Endodermal cell (in vitro differentiated cells): ENCODE data around the gene RAB25. TPM values are rescaled to one million over a fixed set of nuclear protein-coding genes. Genes with fewer than 3 reads are reported as not detected.

ENCODE experiments used
- DNase-seq: peaks from one replicate; pipeline ENCODE4 v3.0.0-alpha.2; 2017
- H3K27ac ChIP-seq: 2 replicates; pipeline ENCODE4 v1.5.1; 2013; ENCODE audit warnings: mild to moderate bottlenecking, low read depth, low read length, moderate library complexity
- H3K27me3 ChIP-seq: 2 replicates; pipeline ENCODE4 v1.6.1; 2013; ENCODE audit warnings: mild to moderate bottlenecking, low read length, moderate library complexity; ENCODE audit not compliant: insufficient read depth, control insufficient read depth, poor library complexity, severe bottlenecking
- H3K36me3 ChIP-seq: 2 replicates; pipeline ENCODE4 v1.7.0; 2013; ENCODE audit warnings: mild to moderate bottlenecking, low read length, moderate library complexity; ENCODE audit not compliant: control insufficient read depth, insufficient read depth
- H3K4me1 ChIP-seq: one replicate; pipeline ENCODE4 v1.7.0; 2013; ENCODE audit warnings: low read length; ENCODE audit not compliant: control insufficient read depth, insufficient read depth
- H3K4me3 ChIP-seq: 2 replicates; pipeline ENCODE4 v1.5.1; 2013; ENCODE audit warnings: mild to moderate bottlenecking, low read length, moderate library complexity
- H3K9ac ChIP-seq: 2 replicates; pipeline ENCODE4 v1.6.1; 2013; ENCODE audit warnings: mild to moderate bottlenecking, low read length, moderate library complexity; ENCODE audit not compliant: poor library complexity, severe bottlenecking; ENCODE audit errors: extremely low read depth
- H3K9me3 ChIP-seq: 2 replicates; pipeline ENCODE4 v1.6.1; 2013; ENCODE audit warnings: mild to moderate bottlenecking, low read length, moderate library complexity; ENCODE audit not compliant: control insufficient read depth
- H3K27ac Mint-ChIP-seq: 2 replicates; pipeline ENCODE4 v1.8.0; 2020; ENCODE audit warnings: mixed read lengths
- H3K27me3 Mint-ChIP-seq: 2 replicates; pipeline ENCODE4 v1.8.0; 2021; ENCODE audit warnings: mild to moderate bottlenecking, mixed read lengths; ENCODE audit not compliant: insufficient read depth
- H3K36me3 Mint-ChIP-seq: 2 replicates; pipeline ENCODE4 v1.8.0; 2020; ENCODE audit warnings: low read depth, mixed read lengths
- H3K4me1 Mint-ChIP-seq: 2 replicates; pipeline ENCODE4 v1.8.0; 2020; ENCODE audit warnings: mixed read lengths
- H3K4me3 Mint-ChIP-seq: 2 replicates; pipeline ENCODE4 v1.8.0; 2020; ENCODE audit warnings: mild to moderate bottlenecking, moderate library complexity, mixed read lengths
- H3K9me3 Mint-ChIP-seq: 2 replicates; pipeline ENCODE4 v1.8.0; 2020; ENCODE audit warnings: mild to moderate bottlenecking, mixed read lengths
- WGBS, 2 experiments: methylation state at CpG; one replicate each; pipeline versions ENCODE4 v1.1.5 to v1.1.7; 2013; ENCODE audit warnings: missing lambda C conversion rate in 2 of 2, mixed read lengths in 1 of 2; ENCODE audit not compliant: insufficient coverage in 1 of 2, insufficient read length in 1 of 2; 5-methylcytosine and 5-hydroxymethylcytosine counted together
- total RNA-seq, 2 donors: library from RNA; stranded (reverse); fragmentation: NEBNext Ultra II Directional in 1 of 2; extraction: Animal tissue kit (Norgen Biotek cat#: 25700) in 1 of 2; gene quantifications; 2 replicates in 1 of 2; 3 replicates in 1 of 2; pipeline ENCODE4 v1.2.1, GENCODE V29; 2021
- TF ChIP-seq, protein P1 (sequence below): fragments of 200-600 bp; sonication (generic); conservative IDR thresholded peaks from 2 replicates; pipeline ENCODE4 v1.5.0; 2021; ENCODE audit warnings: antibody characterized with exemption, mild to moderate bottlenecking

The RAB25 gene
- total RNA-seq, 2 donors from 2014 or later: 82.0 to 84.4 TPM

DNA sequence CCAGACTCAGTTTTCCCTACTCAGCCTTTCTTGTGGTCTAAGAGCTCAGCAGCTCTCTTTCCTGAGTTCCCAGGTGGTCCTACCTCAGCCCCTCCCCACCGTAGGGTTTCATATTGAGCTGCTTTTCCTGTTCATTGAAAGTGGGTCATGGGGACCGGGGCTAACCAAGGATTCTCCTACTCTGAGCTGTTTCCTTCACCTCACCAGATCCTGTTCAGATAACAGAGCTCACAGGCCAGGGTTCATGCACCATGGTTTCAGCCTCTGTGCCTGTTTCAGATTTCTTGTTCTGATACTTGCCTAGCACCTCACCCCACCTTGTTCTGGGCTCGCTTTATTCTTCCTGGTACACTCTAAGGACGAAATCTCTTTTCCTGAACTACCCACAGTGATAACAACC lies 15.9 kb upstream of the RAB25 start:
- peaks cover 86% of the 10 kb centered on the region for H3K36me3 ChIP-seq
- H3K4me1 Mint-ChIP-seq: peaks cover 2% of the 10 kb centered on the region
- no peak overlapping the region for H3K27ac ChIP-seq
- H3K9ac ChIP-seq: no peak overlapping the region
- DNase-seq: no peak
- H3K36me3 Mint-ChIP-seq: peaks cover 70% of the 10 kb centered on the region
- no peaks in the 10 kb centered on the region for H3K9me3 ChIP-seq
- no peaks in the 10 kb centered on the region for H3K9me3 Mint-ChIP-seq
- H3K4me3 Mint-ChIP-seq: no peak overlapping the region
- no peak overlapping the region for H3K27ac Mint-ChIP-seq
- no peaks in the 10 kb centered on the region for H3K27me3 ChIP-seq
- no peak overlapping the region for H3K4me3 ChIP-seq
- WGBS, 2 experiments: 93 to 94% methylated on average over 2 to 4 of the region's 4 CpGs
- peaks cover 5% of the 10 kb centered on the region for H3K4me1 ChIP-seq
- no peaks in the 10 kb centered on the region for H3K27me3 Mint-ChIP-seq
- TF ChIP-seq, protein P1, sequence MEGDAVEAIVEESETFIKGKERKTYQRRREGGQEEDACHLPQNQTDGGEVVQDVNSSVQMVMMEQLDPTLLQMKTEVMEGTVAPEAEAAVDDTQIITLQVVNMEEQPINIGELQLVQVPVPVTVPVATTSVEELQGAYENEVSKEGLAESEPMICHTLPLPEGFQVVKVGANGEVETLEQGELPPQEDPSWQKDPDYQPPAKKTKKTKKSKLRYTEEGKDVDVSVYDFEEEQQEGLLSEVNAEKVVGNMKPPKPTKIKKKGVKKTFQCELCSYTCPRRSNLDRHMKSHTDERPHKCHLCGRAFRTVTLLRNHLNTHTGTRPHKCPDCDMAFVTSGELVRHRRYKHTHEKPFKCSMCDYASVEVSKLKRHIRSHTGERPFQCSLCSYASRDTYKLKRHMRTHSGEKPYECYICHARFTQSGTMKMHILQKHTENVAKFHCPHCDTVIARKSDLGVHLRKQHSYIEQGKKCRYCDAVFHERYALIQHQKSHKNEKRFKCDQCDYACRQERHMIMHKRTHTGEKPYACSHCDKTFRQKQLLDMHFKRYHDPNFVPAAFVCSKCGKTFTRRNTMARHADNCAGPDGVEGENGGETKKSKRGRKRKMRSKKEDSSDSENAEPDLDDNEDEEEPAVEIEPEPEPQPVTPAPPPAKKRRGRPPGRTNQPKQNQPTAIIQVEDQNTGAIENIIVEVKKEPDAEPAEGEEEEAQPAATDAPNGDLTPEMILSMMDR: no peak

DNA sequence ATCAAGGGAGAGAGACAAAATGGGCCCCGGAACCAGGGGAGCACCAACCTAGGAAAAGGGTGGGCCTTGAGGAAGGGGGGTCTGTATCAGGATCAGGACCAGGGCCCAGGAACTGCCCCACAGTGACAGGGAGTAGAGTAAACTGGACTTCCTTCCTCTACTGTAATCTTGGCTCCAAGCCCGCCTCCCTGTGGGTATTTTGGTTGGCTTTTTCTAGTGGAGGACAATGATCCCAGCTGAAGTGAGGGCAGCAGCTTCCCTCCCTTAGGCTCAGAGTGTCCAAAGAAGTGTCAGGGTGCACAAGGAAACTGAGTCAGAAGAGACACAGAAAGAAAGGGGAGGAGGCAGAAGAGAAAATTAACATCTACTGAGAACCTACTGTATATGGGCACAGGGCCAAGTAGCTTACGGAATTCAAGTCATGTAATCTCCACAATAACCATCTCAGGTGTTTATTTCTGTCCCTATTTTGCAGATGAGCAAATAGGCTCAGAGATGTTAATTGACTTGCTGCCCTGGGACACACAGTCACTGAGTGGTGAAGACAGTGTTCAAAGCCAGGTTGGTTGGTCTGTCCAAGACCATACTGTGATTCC lies 12.2 kb upstream of the RAB25 start:
- Histone ChIP-seq H3K4me3 (no peak overlapping the region), H3K27ac (no peak overlapping the region), H3K9ac (no peak overlapping the region), H3K36me3 (peaks cover 64% of the 10 kb centered on the region), H3K4me1 (peaks cover 4% of the 10 kb centered on the region), H3K9me3 (no peaks in the 10 kb centered on the region), H3K27me3 (no peaks in the 10 kb centered on the region)
- 89 to 100% methylated on average over 2 to 3 of the region's 3 CpGs for WGBS, 2 experiments
- peaks cover 14% of the 10 kb centered on the region for H3K4me1 Mint-ChIP-seq
- no peak for DNase-seq
- H3K36me3 Mint-ChIP-seq: peaks cover 43% of the 10 kb centered on the region
- H3K27ac Mint-ChIP-seq: no peak overlapping the region
- H3K9me3 Mint-ChIP-seq: no peaks in the 10 kb centered on the region
- no peak overlapping the region for H3K4me3 Mint-ChIP-seq
- H3K27me3 Mint-ChIP-seq: no peaks in the 10 kb centered on the region
- TF ChIP-seq, protein P1: no peak

DNA sequence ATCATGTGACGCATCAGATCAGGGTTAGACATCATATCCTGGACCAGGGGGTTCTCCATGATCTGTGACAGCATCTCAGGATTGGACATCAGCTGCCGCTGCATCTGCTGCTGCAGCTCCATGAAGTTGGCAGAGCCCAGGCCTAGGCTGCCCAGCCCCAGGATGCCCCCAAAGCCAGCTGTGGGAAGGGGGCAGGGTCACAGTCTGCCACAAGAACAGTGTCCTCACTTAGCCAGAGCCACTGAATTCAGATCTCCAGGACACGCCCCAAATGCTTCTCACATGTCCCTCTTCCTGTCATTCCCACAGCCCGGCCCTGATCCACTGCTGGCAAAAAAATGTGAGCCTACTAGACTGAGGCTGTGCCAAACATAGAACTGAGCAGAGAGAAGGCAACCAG lies 10.6 kb upstream of the RAB25 start:
- 95 to 97% methylated on average over 3 to 4 of the region's 4 CpGs for WGBS, 2 experiments
- Mint-ChIP-seq H3K27ac (no peak overlapping the region), H3K4me3 (no peak overlapping the region)

More for the DNA sequence above, 10.6 kb upstream of the RAB25 start:
- Mint-ChIP-seq H3K9me3 (no peaks in the 10 kb centered on the region), H3K4me1 (peaks cover 16% of the 10 kb centered on the region), H3K27me3 (no peaks in the 10 kb centered on the region), H3K36me3 (peaks cover 32% of the 10 kb centered on the region)
- no peak for DNase-seq
- H3K9me3 ChIP-seq: no peaks in the 10 kb centered on the region
- peaks cover 4% of the 10 kb centered on the region for H3K4me1 ChIP-seq
- H3K27ac ChIP-seq: no peak overlapping the region
- TF ChIP-seq, protein P1: no peak
- H3K9ac ChIP-seq: no peak overlapping the region
- H3K27me3 ChIP-seq: no peaks in the 10 kb centered on the region
- H3K4me3 ChIP-seq: no peak overlapping the region
- peaks cover 51% of the 10 kb centered on the region for H3K36me3 ChIP-seq
